Gastrocnemius medialis (tissue), 4 donors: ENCODE measurements around the gene ADGRL2. TPM values are rescaled to one million over a fixed set of nuclear protein-coding genes. Genes with fewer than 3 reads are reported as not detected.

Source experiments
- ATAC-seq, 2 donors: fragments of 150-250 bp; one replicate each; pipeline ENCODE4 v1.9.1; 2016
- DNase-seq, 2 donors: peaks; one replicate each; pipeline ENCODE4 v3.0.0-alpha.2; 2019
- H3K27ac ChIP-seq, 4 donors: fragments of 200-600 bp; sonication (generic); 1 replicate in 1 of 4; 2 replicates in 3 of 4; pipeline ENCODE4 v1.5.1; 2016 to 2018; ENCODE audit warnings: mild to moderate bottlenecking in 2 of 4, moderate library complexity in 1 of 4
- H3K27me3 ChIP-seq, 3 donors: fragments of 200-600 bp; sonication (generic) in 2 of 3; 1 replicate in 1 of 3; 2 replicates in 2 of 3; pipeline versions ENCODE4 v1.5.1 to v1.6.0; 2016 to 2019; ENCODE audit warnings: mild to moderate bottlenecking in 1 of 3, moderate library complexity in 1 of 3
- H3K36me3 ChIP-seq, 2 donors: fragments of 200-600 bp; sonication (generic) in 1 of 2; one replicate each; pipeline ENCODE4 v1.5.1; 2017 to 2018
- H3K4me1 ChIP-seq, 2 donors: fragments of 200-600 bp; sonication (generic) in 1 of 2; one replicate each; pipeline ENCODE4 v1.5.1; 2016 to 2017; ENCODE audit warnings: mild to moderate bottlenecking in 2 of 2
- H3K4me3 ChIP-seq, 4 donors: fragments of 200-600 bp; sonication (generic) in 3 of 4; 1 replicate in 1 of 4; 2 replicates in 3 of 4; pipeline ENCODE4 v1.5.1; 2016 to 2019; ENCODE audit warnings: mild to moderate bottlenecking in 2 of 4
- H3K9me3 ChIP-seq, 3 donors: fragments of 200-600 bp; sonication (generic) in 2 of 3; 1 replicate in 1 of 3; 2 replicates in 2 of 3; pipeline ENCODE4 v1.5.1; 2016 to 2019
- CTCF ChIP-seq, 5 experiments: fragments of 450-650 bp in 3 of 5; fragments of 200-600 bp in 2 of 5; sonication (generic) in 2 of 5; IDR thresholded peaks in 4 of 5; conservative IDR thresholded peaks in 1 of 5; 1 replicate in 4 of 5; 2 replicates in 1 of 5; pipeline ENCODE4 v1.5.1; 2016 to 2019; ENCODE audit warnings: antibody characterized with exemption in 5 of 5, mild to moderate bottlenecking in 3 of 5, moderate library complexity in 3 of 5
- POLR2A ChIP-seq, 2 donors: fragments of 450-650 bp; IDR thresholded peaks; one replicate each; pipeline ENCODE4 v1.6.1; 2017; ENCODE audit warnings: antibody characterized with exemption in 2 of 2, mild to moderate bottlenecking in 2 of 2, moderate library complexity in 2 of 2
- in situ Hi-C, 4 donors: fragments of 200-750 bp; cut with MboI; loops; one replicate each; pipeline versions ENCODE4 v1.15.0 to v1.8.0; 2017; ENCODE audit warnings: low sequenced_read_pairs in 4 of 4
- intact Hi-C: fragments of 100-400 bp; cut with DNase I; formaldehyde crosslinking; loops from one replicate; pipeline ENCODE4 v1.15.1; 2023; ENCODE audit warnings: low total_unique reads
- total RNA-seq, 4 donors: library from RNA; depleted of rRNA; stranded (reverse); fragments of >200 nt; gene quantifications; one replicate each; pipeline versions ENCODE4 v1.1.0 to v1.2.3, GENCODE V29; 2016

ADGRL2 gene
- total RNA-seq, 4 donors from 2014 or later, result 4.5 to 9.7 (median 6.8) TPM

GRCh38 chr1:81758181-81758580, 42.6 kb upstream of the ADGRL2 start:
- H3K36me3 ChIP-seq, result no peaks in the 10 kb centered on the region
- H3K9me3 ChIP-seq, result no peaks in the 10 kb centered on the region
- no peak for DNase-seq
- ATAC-seq, result no peak
- in situ Hi-C loops (loop anchor here in 1 of 4 donors (25.0 kb wide), 1 partner anchor 346 kb away; no protein-coding TSS in a partner anchor), intact Hi-C loops (no loop called here)
- no peak for TF ChIP-seq POLR2A (IDR thresholded peaks at IDR 0.05)
- TF ChIP-seq CTCF (IDR thresholded peaks at IDR 0.05 in 4 of 5, conservative IDR thresholded peaks at IDR 0.05 in 1 of 5), result no peak
- H3K4me1 ChIP-seq, result no peaks in the 10 kb centered on the region
- no peak overlapping the region for H3K4me3 ChIP-seq
- H3K27ac ChIP-seq, result no peak overlapping the region
- H3K27me3 ChIP-seq, result no peaks in the 10 kb centered on the region

GRCh38 chr1:81760477-81761097, 40.1 kb upstream of the ADGRL2 start:
- Histone ChIP-seq H3K27ac (no peak overlapping the region), H3K9me3 (no peaks in the 10 kb centered on the region), H3K27me3 (no peaks in the 10 kb centered on the region), H3K36me3 (no peaks in the 10 kb centered on the region), H3K4me1 (no peaks in the 10 kb centered on the region), H3K4me3 (no peak overlapping the region)
- ATAC-seq (no peak), DNase-seq (no peak)
- no peak for TF ChIP-seq CTCF (IDR thresholded peaks at IDR 0.05 in 4 of 5, conservative IDR thresholded peaks at IDR 0.05 in 1 of 5)
- no peak for TF ChIP-seq POLR2A (IDR thresholded peaks at IDR 0.05)
- intact Hi-C loops (no loop called here), in situ Hi-C loops (loop anchor here in 1 of 4 donors (25.0 kb wide), 1 partner anchor 348 kb away; no protein-coding TSS in a partner anchor)

- Histone ChIP-seq H3K9me3 (no peaks in the 10 kb centered on the region), H3K27ac (no peak overlapping the region), H3K4me3 (no peak overlapping the region), H3K4me1 (no peaks in the 10 kb centered on the region), H3K36me3 (no peaks in the 10 kb centered on the region), H3K27me3 (no peaks in the 10 kb centered on the region)
- intact Hi-C loops (no loop called here), in situ Hi-C loops (no loop called here)
- DNase-seq (no peak), ATAC-seq (no peak)
- no peak for TF ChIP-seq CTCF (IDR thresholded peaks at IDR 0.05 in 4 of 5, conservative IDR thresholded peaks at IDR 0.05 in 1 of 5)
- no peak for TF ChIP-seq POLR2A (IDR thresholded peaks at IDR 0.05)
Observed at GRCh38 chr1:81775510-81775909, 25.2 kb upstream of the ADGRL2 start.

- Histone ChIP-seq H3K27ac (no peak overlapping the region), H3K4me1 (no peaks in the 10 kb centered on the region), H3K9me3 (no peaks in the 10 kb centered on the region), H3K36me3 (no peaks in the 10 kb centered on the region), H3K27me3 (no peaks in the 10 kb centered on the region), H3K4me3 (no peak overlapping the region)
- ATAC-seq (no peak), DNase-seq (no peak)
- intact Hi-C loops, result no loop called here
- in situ Hi-C loops, result no loop called here
- TF ChIP-seq CTCF (IDR thresholded peaks at IDR 0.05 in 4 of 5, conservative IDR thresholded peaks at IDR 0.05 in 1 of 5) (no peak), POLR2A (IDR thresholded peaks at IDR 0.05) (no peak)
Observed at GRCh38 chr1:81780705-81781454, 19.9 kb upstream of the ADGRL2 start.
